Heart left ventricle (tissue), 16 donors: Measurements from ENCODE around the gene FBH1. TPM values are rescaled to one million over a fixed set of nuclear protein-coding genes. Genes with fewer than 3 reads are reported as not detected.

Experiments
- ATAC-seq, 4 donors: fragments of 200-7000 bp; cut with Tn5 transposase; one replicate each; pipeline ENCODE4 v1.9.1; 2020 to 2022; ENCODE audit warnings: moderate library complexity in 4 of 4, mild to moderate bottlenecking in 3 of 4, moderate number of reproducible peaks in 1 of 4
- DNase-seq, 5 donors: peaks; one replicate each; pipeline ENCODE4 v3.0.0-alpha.2; 2020
- H3K27ac ChIP-seq, 12 donors: fragments of 200-600 bp; sonication (generic) in 4 of 12; one replicate each; pipeline versions ENCODE4 v1.5.0 to v1.8.0; 2016 to 2022; ENCODE audit warnings: mild to moderate bottlenecking in 2 of 12
- H3K27me3 ChIP-seq, 9 donors: fragments of 200-600 bp; sonication (generic) in 2 of 9; one replicate each; pipeline versions ENCODE4 v1.5.1 to v1.8.0; 2016 to 2022; ENCODE audit warnings: mild to moderate bottlenecking in 3 of 9
- H3K36me3 ChIP-seq, 9 donors: fragments of 200-600 bp; sonication (generic) in 2 of 9; one replicate each; pipeline versions ENCODE4 v1.5.0 to v1.8.0; 2018 to 2022; ENCODE audit warnings: mild to moderate bottlenecking in 2 of 9
- H3K4me1 ChIP-seq, 12 donors: fragments of 200-600 bp; sonication (generic) in 4 of 12; one replicate each; pipeline versions ENCODE4 v1.5.0 to v1.8.0; 2016 to 2022; ENCODE audit warnings: mild to moderate bottlenecking in 3 of 12
- H3K4me3 ChIP-seq, 12 donors: fragments of 200-600 bp; sonication (generic) in 4 of 12; one replicate each; pipeline versions ENCODE4 v1.5.0 to v1.8.0; 2017 to 2022; ENCODE audit warnings: mild to moderate bottlenecking in 9 of 12, moderate library complexity in 4 of 12
- H3K9me3 ChIP-seq, 12 donors: fragments of 200-600 bp; sonication (generic) in 4 of 12; one replicate each; pipeline versions ENCODE4 v1.5.0 to v1.8.0; 2016 to 2022; ENCODE audit warnings: mild to moderate bottlenecking in 1 of 12
- POLR2A ChIP-seq, 2 donors: fragments of 450-650 bp; IDR thresholded peaks; one replicate each; pipeline ENCODE4 v1.6.1; 2017; ENCODE audit warnings: antibody characterized with exemption in 2 of 2, mild to moderate bottlenecking in 2 of 2, moderate library complexity in 2 of 2
- WGBS, 4 donors: extraction: QIAGEN DNeasy Blood & Tissue Kit in 2 of 4; methylation state at CpG; one replicate each; pipeline versions ENCODE4 v1.1.5 to v1.1.7; 2013 to 2018; 5-methylcytosine and 5-hydroxymethylcytosine counted together
- intact Hi-C, 10 donors: fragments of 100-400 bp; cut with DNase I; formaldehyde crosslinking; loops; one replicate each; pipeline versions ENCODE4 v1.11.1 to v1.14.2; 2022
- polyA plus RNA-seq, 2 donors: library from polyadenylated mRNA; stranded (reverse); fragments of 200-250 nt; gene quantifications; one replicate each; pipeline ENCODE4 v1.2.3, GENCODE V29; 2013
- total RNA-seq, 9 donors: library from RNA; depleted of rRNA in 2 of 9; stranded (reverse); fragments of >200 nt in 2 of 9; fragmentation: NEBNext Ultra II Directional in 3 of 9; extraction: Animal tissue kit (Norgen Biotek cat#: 25700) in 3 of 9; gene quantifications; one replicate each; pipeline versions ENCODE4 v1.1.0 to v1.2.4, GENCODE V29; 2016 to 2023
- TF ChIP-seq, protein P1 (sequence below), 12 donors: fragments of 200-600 bp; sonication (generic) in 4 of 12; IDR thresholded peaks; one replicate each; pipeline versions ENCODE4 v1.5.0 to v1.8.0; 2018 to 2022; ENCODE audit warnings: antibody characterized with exemption in 12 of 12, mild to moderate bottlenecking in 5 of 12
- donor health status: ischemic (EF 13 %, LVEDD 7.1; RV severe dilation, severe dysfunction).
- donor health status: healthy with polysubstance abuse.
- donor health status: DM: no; HTN: yes; CAD: no.
- donor health status: DM: no; HTN: no; CAD: no.
- donor health status: ischemic (EF 25% LVEDD 6.9; RV normal size, moderate dysfunction).
- donor health status: ischemic (EF 25% LVEDD 5.7; RV mildly dilated, moderate dysfunction).
- donor health status: healthy.
- donor health status: DM: yes; HTN: yes; CAD: no.
- donor health status: ischemic (EF 35%, LVEDD 5.7; RV mildly dilated, moderate dysfunction).
- donor health status: nonischemic (EF 11% LVEDD 7.7; RV severe dilation, severe dysfunction).
- donor health status: DM: yes; HTN: yes; CAD: no.
- donor health status: PGD.
- donor health status: ischemic (EF 29% LVEDD 5.4; RV normal size, mild dysfunction).
- donor health status: nonischemic (EF 23%, LVEDD 6.1; RV moderate dilation, normal function).

The FBH1 gene
- total and polyA plus RNA-seq, 11 donors, result 57.4 to 111 (median 83.5) TPM

DNA sequence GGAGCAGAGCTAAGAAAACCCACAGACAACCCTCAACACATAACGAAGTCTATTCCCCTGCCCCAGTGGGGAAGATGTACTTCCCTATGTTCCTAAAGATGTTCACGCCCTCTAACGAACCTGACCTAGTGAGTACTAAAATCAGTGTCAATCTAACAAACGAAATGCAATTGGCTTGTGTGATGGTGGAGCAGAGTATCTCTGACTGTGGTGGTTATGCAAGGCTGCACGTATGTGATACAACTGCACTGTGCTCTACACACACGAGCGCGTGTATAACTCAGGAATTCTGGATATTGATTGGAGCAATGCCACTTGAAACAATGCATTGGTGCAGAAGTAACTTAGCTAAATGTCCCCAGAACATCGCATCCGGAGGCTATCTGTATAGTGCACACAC, 1.7 kb upstream of the FBH1 start:
- ATAC-seq, result no peak
- H3K27me3 ChIP-seq, result no peaks in the 10 kb centered on the region
- DNase-seq, result no peak
- peaks cover 0 to 53% (median 40%) of the 10 kb centered on the region in 12 donors for H3K4me1 ChIP-seq
- H3K4me3 ChIP-seq, result peak overlapping the region; percentile 62 to 99 (median 84)
- intact Hi-C loops, result loop anchor here in 2 of 10 donors (5.0 kb wide), 2 partner anchors 76 to 199 kb away; partner anchors contain the start of genes GDI2 (in 1 of the 2) and RBM17 (in 1 of the 2)
- TF ChIP-seq, protein P1, sequence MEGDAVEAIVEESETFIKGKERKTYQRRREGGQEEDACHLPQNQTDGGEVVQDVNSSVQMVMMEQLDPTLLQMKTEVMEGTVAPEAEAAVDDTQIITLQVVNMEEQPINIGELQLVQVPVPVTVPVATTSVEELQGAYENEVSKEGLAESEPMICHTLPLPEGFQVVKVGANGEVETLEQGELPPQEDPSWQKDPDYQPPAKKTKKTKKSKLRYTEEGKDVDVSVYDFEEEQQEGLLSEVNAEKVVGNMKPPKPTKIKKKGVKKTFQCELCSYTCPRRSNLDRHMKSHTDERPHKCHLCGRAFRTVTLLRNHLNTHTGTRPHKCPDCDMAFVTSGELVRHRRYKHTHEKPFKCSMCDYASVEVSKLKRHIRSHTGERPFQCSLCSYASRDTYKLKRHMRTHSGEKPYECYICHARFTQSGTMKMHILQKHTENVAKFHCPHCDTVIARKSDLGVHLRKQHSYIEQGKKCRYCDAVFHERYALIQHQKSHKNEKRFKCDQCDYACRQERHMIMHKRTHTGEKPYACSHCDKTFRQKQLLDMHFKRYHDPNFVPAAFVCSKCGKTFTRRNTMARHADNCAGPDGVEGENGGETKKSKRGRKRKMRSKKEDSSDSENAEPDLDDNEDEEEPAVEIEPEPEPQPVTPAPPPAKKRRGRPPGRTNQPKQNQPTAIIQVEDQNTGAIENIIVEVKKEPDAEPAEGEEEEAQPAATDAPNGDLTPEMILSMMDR (IDR thresholded peaks at IDR 0.05), result no peak
- no peak for TF ChIP-seq POLR2A (IDR thresholded peaks at IDR 0.05)
- H3K9me3 ChIP-seq, result no peaks in the 10 kb centered on the region
- H3K27ac ChIP-seq, result peak overlapping the region in 5 of 12 donors; percentile 28 to 92 (median 87)
- H3K36me3 ChIP-seq, result peaks cover 0 to 45% (median 28%) of the 10 kb centered on the region in 9 donors
- 23 to 32% (median 27%) methylated on average over 10 of the region's 10 CpGs for WGBS, 4 donors

DNA sequence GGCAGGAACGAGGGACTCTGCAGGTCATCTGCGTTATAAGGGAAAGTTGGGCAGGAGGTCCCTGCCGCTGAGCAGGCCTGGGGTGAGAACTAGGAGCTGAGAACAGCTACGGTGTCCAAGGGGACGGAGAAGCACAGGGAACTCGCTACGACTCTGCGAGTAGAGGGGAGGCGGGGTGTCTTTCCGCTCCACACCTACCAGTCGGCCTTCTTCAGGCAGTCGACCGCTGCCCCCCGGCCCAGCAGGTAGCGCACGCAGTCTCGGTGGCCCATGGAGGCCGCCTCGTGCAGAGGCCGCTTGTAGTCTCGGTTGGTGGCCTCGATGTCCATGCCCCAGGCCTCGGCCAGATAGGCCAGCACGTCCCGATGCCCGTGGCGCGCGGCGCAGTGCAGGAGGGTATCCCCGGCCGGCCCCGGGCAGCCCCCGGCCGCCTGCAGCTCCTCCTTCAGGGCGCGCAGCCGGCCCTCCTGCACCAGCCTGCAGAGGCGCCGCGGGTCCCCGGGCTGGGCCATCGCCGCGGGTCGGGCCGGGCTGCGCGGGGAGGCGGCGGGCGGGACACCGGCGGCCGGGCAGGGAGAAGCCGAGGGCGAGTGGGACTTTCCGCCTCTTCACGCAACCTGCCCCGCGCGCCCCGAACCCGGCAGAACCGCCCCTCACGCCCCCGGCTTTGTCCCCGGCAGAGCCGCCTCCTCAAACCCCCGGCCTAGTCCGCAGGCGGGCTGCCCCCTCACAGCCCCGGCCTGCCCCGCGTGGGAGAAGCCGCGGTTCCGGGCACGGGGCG, 1.0 kb upstream of the FBH1 start:
- ATAC-seq, result peak in 2 of 4 donors; percentile 14 to 32
- 0 to 1% (median 1%) methylated on average over 13 to 80 of the region's 80 CpGs for WGBS, 4 donors
- TF ChIP-seq, protein P1 (IDR thresholded peaks at IDR 0.05), result peak in 1 of 12 donors; percentile 9
- TF ChIP-seq POLR2A (IDR thresholded peaks at IDR 0.05), result no peak
- Histone ChIP-seq H3K4me3 (peak overlapping the region; percentile 62 to 99 (median 84)), H3K27ac (peak overlapping the region; percentile 37 to 92 (median 86)), H3K36me3 (peaks cover 0 to 45% (median 28%) of the 10 kb centered on the region in 9 donors), H3K27me3 (no peaks in the 10 kb centered on the region), H3K9me3 (no peaks in the 10 kb centered on the region), H3K4me1 (peaks cover 0 to 60% (median 46%) of the 10 kb centered on the region in 12 donors)
- DNase-seq, result peak; percentile 31 to 72 (median 40)
- intact Hi-C loops, result loop anchor here in 3 of 10 donors (1.0 to 5.0 kb wide), 3 partner anchors 75 to 198 kb away; partner anchors contain the start of genes GDI2 (in 1 of the 3) and RBM17 (in 1 of the 3)

DNA sequence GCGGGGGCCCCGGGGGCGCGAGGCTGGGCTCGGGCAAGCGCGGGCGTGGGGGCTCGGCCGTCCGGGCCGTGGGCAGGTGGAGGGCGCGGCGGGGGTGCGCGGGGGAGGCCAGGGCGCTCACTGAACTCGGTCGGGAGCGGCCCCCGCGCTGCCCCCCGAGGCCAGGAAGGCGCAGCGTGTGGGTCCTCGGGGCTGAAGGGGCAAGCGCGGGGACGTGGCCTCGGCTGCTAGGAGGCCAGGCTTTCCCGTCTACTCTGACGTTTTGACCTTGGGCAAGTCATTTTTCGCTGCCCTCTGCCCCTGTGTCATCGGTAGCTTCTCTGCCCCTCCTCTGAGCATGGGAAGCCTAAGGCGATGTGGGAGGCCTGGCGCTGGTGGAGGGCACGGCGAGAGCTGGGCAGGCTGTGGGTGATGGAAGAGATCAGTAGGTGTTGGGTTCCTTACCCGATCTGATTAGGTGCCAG, 441 bp downstream of the FBH1 start:
- DNase-seq (peak in 3 of 5 donors; percentile 28 to 43 (median 35)), ATAC-seq (peak in 1 of 4 donors; percentile 0)
- no peaks in the 10 kb centered on the region for H3K9me3 ChIP-seq
- no peaks in the 10 kb centered on the region for H3K27me3 ChIP-seq
- 1 to 2% (median 1%) methylated on average over 17 to 40 of the region's 40 CpGs for WGBS, 4 donors
- peaks cover 0 to 45% (median 27%) of the 10 kb centered on the region in 9 donors for H3K36me3 ChIP-seq
- H3K4me3 ChIP-seq, result peak overlapping the region; percentile 32 to 99 (median 78)
- TF ChIP-seq POLR2A (IDR thresholded peaks at IDR 0.05), result no peak
- TF ChIP-seq, protein P1 (IDR thresholded peaks at IDR 0.05), result no peak
- intact Hi-C loops, result loop anchor here in 5 of 10 donors (5.0 to 10.0 kb wide), 3 partner anchors 78 to 194 kb away; partner anchors contain the start of genes GDI2 (in 3 of the 5) and RBM17 (in 1 of the 5)
- H3K27ac ChIP-seq, result peak overlapping the region; percentile 70 to 92 (median 84)
- peaks cover 0 to 73% (median 57%) of the 10 kb centered on the region in 12 donors for H3K4me1 ChIP-seq

DNA sequence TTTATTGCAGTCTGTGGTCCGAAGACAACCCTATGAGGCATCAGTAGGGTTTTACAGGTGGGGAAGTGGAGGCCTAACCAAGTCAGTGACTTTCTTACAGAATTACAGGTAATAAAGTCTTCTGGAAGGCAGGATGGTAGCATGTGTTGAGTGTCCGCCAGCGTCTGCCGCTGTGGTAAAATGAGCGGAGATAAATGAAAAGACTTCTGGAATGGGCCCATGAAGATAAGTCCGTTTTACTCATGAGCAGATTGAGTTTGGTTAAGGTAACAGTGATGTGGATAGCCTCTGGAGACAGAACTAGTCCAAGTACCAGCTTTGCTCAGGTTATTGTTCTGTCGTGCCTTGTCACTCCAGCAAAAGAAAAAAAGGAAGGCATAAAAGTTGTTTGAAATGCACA, 966 bp downstream of the FBH1 start:
- 35 to 40% (median 37%) methylated on average over 7 of the region's 7 CpGs for whole genome bisulfite sequencing, 4 donors
- DNase-seq (no peak), ATAC-seq (no peak)
- H3K4me1 ChIP-seq, result peaks cover 0 to 78% (median 59%) of the 10 kb centered on the region in 12 donors
- TF ChIP-seq POLR2A (IDR thresholded peaks at IDR 0.05), result no peak
- TF ChIP-seq, protein P1 (IDR thresholded peaks at IDR 0.05), result no peak
- no peaks in the 10 kb centered on the region for H3K9me3 ChIP-seq
- H3K4me3 ChIP-seq, result peak overlapping the region; percentile 32 to 99 (median 78)
- H3K27me3 ChIP-seq, result no peaks in the 10 kb centered on the region
- H3K27ac ChIP-seq, result peak overlapping the region in 11 of 12 donors; percentile 70 to 92 (median 84)
- intact Hi-C loops, result loop anchor here in 5 of 10 donors (5.0 to 10.0 kb wide), 3 partner anchors 79 to 194 kb away; partner anchors contain the start of genes GDI2 (in 3 of the 5) and RBM17 (in 1 of the 5)
- H3K36me3 ChIP-seq, result peaks cover 0 to 45% (median 27%) of the 10 kb centered on the region in 9 donors
